Bone marrow (tissue), 2 donors: ENCODE results near the gene KLHL30.
"Not testable (repeated sequence)": the region's sequence is repeated elsewhere in the genome, so short reads cannot be mapped to it uniquely, and the experiment has no call there.

Experiments
- DNase-seq, 2 donors: peaks; one replicate each; lab custom pipeline; 2025; lab: John Stamatoyannopoulos, UW

KLHL30 gene

GRCh38 chr2:238101891-238102841 lies 36.3 kb upstream of the KLHL30 start:
- DNase-seq, result no peak

- no peak for DNase-seq
These were observed 35.6 kb upstream of the KLHL30 start for GRCh38 chr2:238102865-238103264.

- DNase-seq, result no peak
These were observed 34.8 kb upstream of the KLHL30 start for GRCh38 chr2:238103465-238104225.

GRCh38 chr2:238104226-238104690 lies 34.2 kb upstream of the KLHL30 start:
- DNase-seq, result no peak

GRCh38 chr2:238104691-238105371 lies 33.6 kb upstream of the KLHL30 start:
- DNase-seq, result no peak

- no peak for DNase-seq
These were observed 32.7 kb upstream of the KLHL30 start for GRCh38 chr2:238105506-238106338.

GRCh38 chr2:238106339-238106697 lies 32.1 kb upstream of the KLHL30 start:
- no peak for DNase-seq

- DNase-seq, result no peak
These were observed 31.6 kb upstream of the KLHL30 start for GRCh38 chr2:238106698-238107524.

- DNase-seq, result no peak
These were observed 30.7 kb upstream of the KLHL30 start for GRCh38 chr2:238107525-238108422.

- no peak for DNase-seq
These were observed 29.9 kb upstream of the KLHL30 start for GRCh38 chr2:238108423-238109183.

GRCh38 chr2:238113611-238114010 lies 24.9 kb upstream of the KLHL30 start:
- no peak for DNase-seq

- no peak for DNase-seq
These were observed 24.1 kb upstream of the KLHL30 start for GRCh38 chr2:238114331-238114841.

- no peak for DNase-seq
These were observed 23.4 kb upstream of the KLHL30 start for GRCh38 chr2:238114851-238115660.

- not testable (repeated sequence) for DNase-seq
These were observed 22.8 kb upstream of the KLHL30 start for GRCh38 chr2:238115709-238116108.

GRCh38 chr2:238116298-238117198 lies 21.9 kb upstream of the KLHL30 start:
- DNase-seq, result no peak
